Suprapubic skin (tissue), 3 donors: Measurements from ENCODE around the gene RDX.

Experiments
- EP300 ChIP-seq: sonication (generic); formaldehyde crosslinking; IDR thresholded peaks from one replicate; pipeline ENCODE4 v1.6.1; 2017; ENCODE audit warnings: antibody characterized with exemption
- POLR2A ChIP-seq, 2 donors: fragments of 450-650 bp; IDR thresholded peaks; one replicate each; pipeline ENCODE4 v1.6.1; 2017; ENCODE audit warnings: antibody characterized with exemption in 2 of 2, mild to moderate bottlenecking in 2 of 2, moderate library complexity in 2 of 2
- TF ChIP-seq, protein P1 (sequence below), 2 donors: fragments of 200-600 bp in 1 of 2; fragments of 450-650 bp in 1 of 2; sonication (generic) in 1 of 2; IDR thresholded peaks; one replicate each; pipeline ENCODE4 v1.5.1; 2016 to 2019; ENCODE audit warnings: antibody characterized with exemption in 2 of 2, mild to moderate bottlenecking in 1 of 2, moderate library complexity in 1 of 2

DNA sequence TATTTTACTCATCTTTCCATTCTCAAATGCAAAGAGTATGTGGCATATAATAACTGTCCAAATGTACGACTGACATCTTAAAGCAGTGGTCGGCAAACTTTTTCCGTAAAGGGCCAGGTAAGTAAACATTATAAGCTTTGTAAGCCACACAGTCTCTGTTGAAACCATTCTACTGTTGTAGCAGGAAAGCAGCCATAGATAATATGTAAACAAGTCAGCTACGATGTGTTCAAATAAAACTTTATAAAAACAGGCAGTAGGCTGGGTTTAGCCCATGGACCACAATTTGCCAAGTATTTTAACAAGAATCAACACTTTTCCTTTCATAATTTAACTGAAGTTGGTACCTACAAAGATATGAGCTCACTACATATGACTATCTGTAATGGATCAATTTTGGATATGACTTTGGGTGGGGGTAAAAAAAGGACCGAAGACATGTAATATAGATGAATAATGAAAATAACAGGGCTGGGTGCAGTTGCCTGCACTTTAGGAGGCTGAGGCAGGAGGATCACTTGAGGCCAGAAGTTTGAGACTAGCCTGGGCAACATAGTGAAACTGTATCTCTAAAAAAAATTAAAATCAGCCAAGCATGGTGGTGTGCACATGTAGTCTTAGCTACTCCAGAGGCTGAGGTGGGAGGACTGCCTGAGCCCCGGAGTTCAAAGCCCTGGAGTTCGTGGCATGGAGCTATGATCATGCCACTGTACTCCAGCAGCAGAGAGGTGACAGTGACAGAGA, 5.7 kb downstream of the RDX start:
- TF ChIP-seq POLR2A (IDR thresholded peaks at IDR 0.05) (no peak), EP300 (no peak)
- TF ChIP-seq, protein P1, sequence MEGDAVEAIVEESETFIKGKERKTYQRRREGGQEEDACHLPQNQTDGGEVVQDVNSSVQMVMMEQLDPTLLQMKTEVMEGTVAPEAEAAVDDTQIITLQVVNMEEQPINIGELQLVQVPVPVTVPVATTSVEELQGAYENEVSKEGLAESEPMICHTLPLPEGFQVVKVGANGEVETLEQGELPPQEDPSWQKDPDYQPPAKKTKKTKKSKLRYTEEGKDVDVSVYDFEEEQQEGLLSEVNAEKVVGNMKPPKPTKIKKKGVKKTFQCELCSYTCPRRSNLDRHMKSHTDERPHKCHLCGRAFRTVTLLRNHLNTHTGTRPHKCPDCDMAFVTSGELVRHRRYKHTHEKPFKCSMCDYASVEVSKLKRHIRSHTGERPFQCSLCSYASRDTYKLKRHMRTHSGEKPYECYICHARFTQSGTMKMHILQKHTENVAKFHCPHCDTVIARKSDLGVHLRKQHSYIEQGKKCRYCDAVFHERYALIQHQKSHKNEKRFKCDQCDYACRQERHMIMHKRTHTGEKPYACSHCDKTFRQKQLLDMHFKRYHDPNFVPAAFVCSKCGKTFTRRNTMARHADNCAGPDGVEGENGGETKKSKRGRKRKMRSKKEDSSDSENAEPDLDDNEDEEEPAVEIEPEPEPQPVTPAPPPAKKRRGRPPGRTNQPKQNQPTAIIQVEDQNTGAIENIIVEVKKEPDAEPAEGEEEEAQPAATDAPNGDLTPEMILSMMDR (IDR thresholded peaks at IDR 0.05), result no peak
